NCI-H2107 (cell line): ENCODE data around the gene HOXB6.

Experiments
- DNase-seq: peaks from one replicate; lab custom pipeline; 2025; lab: John Stamatoyannopoulos, UW

Gene HOXB6

DNA sequence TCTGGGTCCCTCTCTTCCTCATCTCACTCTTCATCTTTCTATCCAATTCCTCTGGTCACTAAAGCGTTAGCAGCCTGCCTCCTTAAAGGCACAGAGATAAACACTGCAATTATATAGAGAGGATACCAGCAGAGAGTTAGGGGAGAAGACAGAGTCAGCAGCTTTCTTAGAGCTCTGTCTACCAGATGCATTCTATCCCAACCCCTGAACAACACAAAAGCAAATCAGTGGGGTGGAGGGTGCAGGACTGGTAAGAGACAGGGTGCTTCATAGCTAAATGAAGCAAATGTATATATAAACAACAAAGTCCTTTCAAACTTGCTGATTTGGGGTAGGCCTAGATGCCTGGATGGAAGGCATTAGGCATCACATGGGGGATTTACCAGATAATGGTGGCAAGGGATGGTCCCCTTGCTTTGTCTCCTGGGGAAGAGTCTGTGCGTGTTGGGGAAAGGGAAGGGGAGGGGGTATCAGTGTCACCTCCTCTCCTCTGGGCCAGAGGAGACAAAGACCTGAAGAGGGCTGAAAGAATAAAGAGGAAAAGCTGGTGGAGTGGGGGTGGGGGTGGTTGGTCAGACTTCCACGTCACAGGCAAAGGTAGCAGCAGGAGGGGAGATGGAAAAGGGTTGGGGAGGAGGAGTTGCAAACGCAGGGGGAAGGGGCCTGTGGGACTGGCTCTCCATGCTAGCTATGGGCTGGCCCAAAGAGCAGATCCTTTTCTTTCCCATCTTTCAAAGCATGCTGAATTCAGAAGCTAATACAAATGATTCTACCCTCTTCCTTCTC lies 38.7 kb downstream of the HOXB6 start:
- no peak for DNase-seq

- no peak for DNase-seq
These were observed 39.7 kb downstream of the HOXB6 start for GRCh38 chr17:48565022-48565554.

DNA sequence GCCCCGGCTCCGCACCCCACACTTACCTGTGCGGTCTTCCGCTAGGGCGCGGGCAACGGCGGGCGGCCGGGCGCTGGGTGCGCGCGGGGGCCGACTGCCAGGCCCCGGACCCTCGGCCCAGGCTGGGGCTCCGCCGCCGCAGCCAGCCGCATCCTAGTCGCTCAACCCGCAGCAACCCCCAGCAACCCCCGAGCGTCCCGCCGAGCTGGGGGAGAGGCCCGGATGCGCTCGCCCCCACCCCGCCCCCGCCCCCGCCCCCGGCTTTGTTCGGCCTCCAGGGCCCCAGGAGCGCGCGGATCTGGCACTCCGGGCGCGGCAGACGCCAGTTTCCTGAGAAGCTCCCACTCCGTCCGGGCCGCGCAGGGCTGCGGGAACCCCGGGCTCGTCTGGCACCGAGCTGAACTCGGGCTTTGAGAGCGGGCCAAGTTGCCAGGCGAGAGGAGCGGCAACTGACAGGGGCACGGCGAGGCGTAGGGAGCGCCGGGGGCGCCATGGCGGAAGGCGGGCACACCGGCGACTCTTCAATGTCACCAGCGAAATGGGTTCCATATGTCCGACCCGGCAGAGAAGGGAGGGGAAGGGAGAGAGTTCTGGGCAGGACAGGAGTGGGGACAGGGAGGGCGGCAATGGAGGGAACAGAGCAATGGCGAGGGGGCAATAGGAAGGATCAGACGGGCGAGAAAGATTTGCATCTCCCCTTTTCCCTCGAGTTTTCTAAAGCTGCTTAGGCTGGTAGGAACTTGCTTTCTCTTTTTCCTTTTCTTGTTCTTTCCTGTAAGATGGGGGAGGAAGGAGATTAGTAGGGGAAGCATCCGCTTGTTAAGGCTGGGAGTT lies 40.4 kb downstream of the HOXB6 start:
- no peak for DNase-seq

DNA sequence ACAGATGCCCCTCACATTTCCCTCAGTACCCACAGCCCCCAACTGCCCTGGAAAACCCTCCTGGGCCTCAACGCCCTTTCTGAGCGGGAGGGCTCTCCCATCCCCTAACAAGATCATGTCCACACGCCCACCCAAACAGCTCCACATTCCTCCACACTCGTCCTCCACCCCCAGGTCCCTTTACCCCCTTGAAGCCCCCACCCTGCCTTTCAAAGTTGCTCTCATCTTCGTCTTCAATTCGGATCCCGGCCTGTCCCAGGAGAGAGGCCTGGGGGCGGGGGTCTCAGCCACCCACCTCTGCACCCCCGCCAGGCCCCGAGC lies 41.0 kb downstream of the HOXB6 start:
- DNase-seq, result no peak

GRCh38 chr17:48563385-48563838 lies 41.4 kb downstream of the HOXB6 start:
- no peak for DNase-seq

DNA sequence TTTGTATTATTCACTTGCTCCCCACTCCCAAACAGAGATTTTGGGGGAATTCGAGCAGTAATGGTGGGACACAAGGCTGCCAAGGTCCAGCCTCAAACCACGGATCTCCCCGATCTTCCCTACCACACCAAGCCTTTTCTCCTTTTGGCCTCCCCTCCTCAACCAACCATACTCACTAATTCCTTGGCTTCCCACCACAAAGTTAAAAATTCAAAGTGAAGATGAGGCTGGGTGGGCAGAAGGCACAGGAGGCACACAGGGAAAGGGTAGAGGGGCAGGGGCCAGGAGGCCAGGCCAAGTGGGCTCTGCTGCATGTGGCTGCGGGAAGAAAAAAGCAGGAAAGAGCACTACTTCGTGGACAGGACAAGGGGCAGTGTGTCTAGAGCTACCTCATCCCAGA lies 41.9 kb downstream of the HOXB6 start:
- DNase-seq, result no peak

- DNase-seq, result no peak
These were observed 42.6 kb downstream of the HOXB6 start for GRCh38 chr17:48561884-48562810.

- DNase-seq, result no peak
These were observed 44.7 kb downstream of the HOXB6 start for GRCh38 chr17:48559840-48560817.

DNA sequence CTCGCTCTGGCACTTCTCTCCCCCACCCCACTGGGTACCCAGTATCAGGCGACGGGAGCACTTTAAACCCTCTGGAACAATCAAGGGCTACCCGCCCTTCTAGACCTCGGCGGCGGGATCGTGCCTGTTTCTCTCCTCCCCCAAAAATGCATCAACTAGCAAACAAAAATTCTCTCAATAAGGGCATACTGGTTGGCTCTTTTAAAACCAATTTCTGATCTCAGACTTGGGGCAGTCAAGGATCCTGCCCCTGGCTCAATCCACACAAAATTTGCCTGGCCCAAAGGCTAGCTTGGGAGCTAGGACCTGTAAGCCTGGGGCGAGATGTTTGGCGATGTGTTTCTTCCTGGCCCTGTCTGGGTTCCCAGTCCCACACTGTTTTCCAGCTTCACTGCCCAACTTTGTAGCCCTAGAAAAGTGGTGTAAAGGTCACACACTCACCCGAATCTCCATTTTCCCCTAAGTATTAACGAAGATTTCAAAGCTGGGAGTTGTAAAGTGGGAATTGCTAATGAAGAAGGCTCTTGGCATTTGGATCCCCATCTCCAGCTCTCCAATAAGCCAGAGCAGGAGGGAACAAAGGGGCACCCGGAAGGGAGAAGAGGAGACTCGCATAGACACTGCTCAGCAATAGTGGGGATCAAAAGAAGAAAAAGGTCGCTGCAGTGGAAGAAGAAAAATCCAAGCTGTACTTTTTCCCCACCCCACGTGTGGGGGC lies 45.5 kb downstream of the HOXB6 start:
- no peak for DNase-seq

GRCh38 chr17:48558831-48559121 lies 46.0 kb downstream of the HOXB6 start:
- DNase-seq, result no peak

DNA sequence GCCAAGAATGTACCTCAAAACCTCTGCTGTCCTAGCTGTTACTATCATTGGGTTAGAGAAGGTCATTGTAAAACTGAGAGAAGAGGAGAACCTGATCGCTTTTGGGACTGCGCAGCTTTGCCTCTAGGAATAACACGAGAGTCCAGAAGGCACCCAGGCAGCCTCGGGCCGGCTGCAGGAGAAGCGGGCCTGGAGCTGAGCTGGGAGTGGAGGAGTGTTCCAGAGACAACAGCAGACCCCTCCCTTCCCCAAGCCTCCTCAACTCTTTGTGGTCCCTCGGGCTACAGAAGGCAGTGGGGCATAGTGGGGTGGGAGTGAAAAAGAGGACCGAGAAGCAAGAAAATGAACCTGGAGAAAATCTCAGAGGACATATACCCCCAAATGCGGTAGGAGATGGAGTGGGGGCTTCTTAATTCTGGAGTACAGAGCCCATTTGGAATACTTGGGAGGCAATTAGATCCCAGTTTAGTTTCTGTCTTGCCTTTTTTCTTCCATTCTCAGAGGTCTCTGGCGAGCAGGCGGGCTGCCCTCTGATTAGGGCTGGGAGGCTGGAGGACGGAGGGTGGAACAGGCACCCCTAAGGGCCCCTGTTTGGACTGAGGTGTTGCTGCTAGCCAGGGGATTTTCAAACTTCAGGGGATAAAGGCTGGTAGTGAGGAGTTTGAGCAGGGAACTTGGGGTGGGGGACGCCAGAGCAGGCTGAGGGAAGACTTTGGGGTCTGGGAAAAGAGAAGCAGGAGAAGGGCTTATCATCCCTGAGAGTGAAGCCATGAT lies 46.5 kb downstream of the HOXB6 start:
- no peak for DNase-seq

- DNase-seq, result no peak
These were observed 48.0 kb downstream of the HOXB6 start for GRCh38 chr17:48556576-48557401.

DNA sequence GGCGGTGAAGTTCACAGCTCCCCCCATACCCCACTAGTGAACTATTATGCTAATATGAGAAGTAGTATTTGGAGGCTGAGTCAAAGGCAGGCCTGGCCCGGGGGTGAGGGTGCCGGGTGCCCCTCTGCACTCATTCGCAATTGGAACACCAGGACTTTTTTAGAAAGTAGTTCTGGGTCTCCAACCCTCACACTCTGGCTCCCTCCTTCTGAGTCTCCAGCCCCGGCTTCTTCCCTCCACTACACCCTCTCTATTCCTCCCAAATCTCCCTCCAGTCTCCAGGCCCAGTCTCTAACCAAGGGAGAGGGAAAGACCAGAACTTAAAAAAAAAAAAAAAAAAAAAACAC lies 48.6 kb downstream of the HOXB6 start:
- no peak for DNase-seq

DNA sequence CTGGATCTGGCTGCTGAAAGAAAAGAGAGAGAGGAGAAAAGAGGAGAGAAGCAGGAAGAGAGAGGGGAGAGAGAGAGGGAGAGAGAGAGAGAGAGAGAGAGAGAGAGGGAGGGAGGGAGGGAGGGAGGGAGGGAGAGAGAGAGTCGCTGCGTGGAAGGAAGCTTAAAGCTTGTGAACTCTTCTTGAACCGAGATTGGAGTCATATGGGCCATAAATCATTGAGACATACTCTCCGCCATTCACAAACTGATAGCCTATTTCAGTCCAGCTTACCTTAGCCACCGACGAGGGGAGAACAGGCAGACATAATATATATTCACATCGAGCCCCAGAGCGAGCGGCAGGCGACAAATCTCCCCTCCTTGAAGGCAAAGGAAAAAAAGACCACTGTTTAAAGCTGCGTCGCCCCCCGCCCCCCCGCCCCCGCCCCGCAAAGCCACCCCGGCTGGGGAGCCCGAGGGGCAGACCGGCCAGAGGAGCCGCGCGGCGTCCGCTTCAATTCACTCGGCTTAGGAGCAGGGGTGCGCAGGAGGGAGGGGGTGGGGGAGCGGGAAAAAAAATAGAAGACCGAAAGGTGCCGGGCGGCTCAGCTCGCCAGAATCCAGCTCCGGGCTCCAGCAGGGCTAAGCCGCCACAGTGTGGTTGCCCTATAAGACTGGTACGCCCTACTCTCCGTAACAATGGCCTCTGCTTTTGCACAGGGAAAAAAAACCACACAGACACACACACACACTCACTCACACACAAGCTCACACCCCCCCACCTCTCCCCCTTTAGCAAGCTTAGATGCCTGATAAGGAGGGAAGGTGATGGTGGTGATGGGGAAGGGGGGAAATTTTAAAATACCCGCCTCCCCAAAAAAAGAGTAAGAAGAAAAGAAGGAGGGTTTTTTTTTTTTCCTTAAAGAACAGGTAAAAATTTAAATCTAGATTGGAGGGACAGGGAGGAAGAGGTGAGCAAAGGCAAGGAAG lies 49.2 kb downstream of the HOXB6 start:
- DNase-seq, result peak; percentile 46

- no peak for DNase-seq
These were observed 50.2 kb downstream of the HOXB6 start for GRCh38 chr17:48554412-48555257.

GRCh38 chr17:48553826-48554225 lies 51.0 kb downstream of the HOXB6 start:
- no peak for DNase-seq

- no peak for DNase-seq
These were observed 51.6 kb downstream of the HOXB6 start for GRCh38 chr17:48553190-48553547.
